Caco-2 (cell line): Measurements from ENCODE around the gene KDM2B. TPM values are rescaled to one million over a fixed set of nuclear protein-coding genes. Genes with fewer than 3 reads are reported as not detected.

Experiments
- BruUV-seq: library from RNA; stranded (reverse); fragments of 400-500 nt; replicated peaks from 2 replicates; lab custom pipeline; 2021; lab: Mats Ljungman, UMichigan
- CTCF ChIA-PET: fragments of 300-600 bp; sonication (Branson Sonifier 250); formaldehyde crosslinking; loops from one replicate; lab custom pipeline; 2022; ENCODE audit warnings: antibody characterized with exemption; lab: Charles Lee
- POLR2A ChIA-PET: fragments of 300-600 bp; sonication (Branson Sonifier 250); formaldehyde crosslinking; loops from one replicate; lab custom pipeline; 2022; ENCODE audit warnings: antibody characterized with exemption; lab: Charles Lee
- DNase-seq, 2 experiments: peaks; one replicate each; pipeline versions ENCODE4 v3.0.0 to v3.0.0-alpha.2; 2020 to 2022
- H3K27me3 ChIP-seq: replicated peaks from 2 replicates; pipeline ENCODE4 v1.6.0; 2011; ENCODE audit warnings: low read length; ENCODE audit not compliant: control insufficient read depth, insufficient read depth
- H3K36me3 ChIP-seq: 2 replicates; pipeline ENCODE4 v1.5.1; 2011; ENCODE audit warnings: low read length; ENCODE audit not compliant: control insufficient read depth, insufficient read depth
- H3K4me1 ChIP-seq: fragments of 250-450 bp; sonication (Bioruptor Pico); 2 replicates; pipeline ENCODE4 v1.5.1; 2020; ENCODE audit warnings: mild to moderate bottlenecking
- H3K4me3 ChIP-seq: 2 replicates; pipeline ENCODE4 v1.5.1; 2011; ENCODE audit warnings: low read depth, mild to moderate bottlenecking, control low read depth, low read length
- H3K9me3 ChIP-seq: fragments of 250-450 bp; sonication (Bioruptor Pico); 2 replicates; pipeline ENCODE4 v1.5.1; 2020; ENCODE audit warnings: mild to moderate bottlenecking, moderate library complexity
- H3K27ac Mint-ChIP-seq: one replicate; pipeline ENCODE4 v1.8.0; 2022; ENCODE audit warnings: mixed read lengths; ENCODE audit not compliant: unreplicated experiment
- H3K27me3 Mint-ChIP-seq: one replicate; pipeline ENCODE4 v1.8.0; 2022; ENCODE audit warnings: mixed read lengths; ENCODE audit not compliant: insufficient read depth, unreplicated experiment
- H3K36me3 Mint-ChIP-seq: one replicate; pipeline ENCODE4 v1.8.0; 2022; ENCODE audit warnings: mild to moderate bottlenecking, mixed read lengths; ENCODE audit not compliant: insufficient read depth, unreplicated experiment
- H3K4me1 Mint-ChIP-seq: one replicate; pipeline ENCODE4 v1.8.0; 2022; ENCODE audit warnings: low read depth, mixed read lengths; ENCODE audit not compliant: unreplicated experiment
- H3K4me3 Mint-ChIP-seq: one replicate; pipeline ENCODE4 v1.8.0; 2022; ENCODE audit warnings: mild to moderate bottlenecking, moderate library complexity, mixed read lengths; ENCODE audit not compliant: unreplicated experiment
- H3K9me3 Mint-ChIP-seq: one replicate; pipeline ENCODE4 v1.8.0; 2022; ENCODE audit warnings: mixed read lengths; ENCODE audit not compliant: unreplicated experiment
- intact Hi-C: fragments of 100-400 bp; cut with micrococcal nuclease; formaldehyde crosslinking; loops from one replicate; pipeline ENCODE4 v1.10.0; 2022; ENCODE audit not compliant: unreplicated experiment
- total RNA-seq: library from RNA; stranded (reverse); gene quantifications from 2 replicates; pipeline ENCODE4 v1.2.3, GENCODE V29; 2022
- TF ChIP-seq, protein P1 (sequence below), 2 experiments: fragments of 200-600 bp in 1 of 2; IDR thresholded peaks; 1 replicate in 1 of 2; 2 replicates in 1 of 2; pipeline versions ENCODE4 v1.5.1 to v1.8.0; 2011 to 2022; ENCODE audit warnings: antibody characterized with exemption in 1 of 2, control low read depth in 1 of 2, inconsistent platforms in 1 of 2, low read depth in 1 of 2, low read length in 1 of 2, mild to moderate bottlenecking in 1 of 2, moderate library complexity in 1 of 2; ENCODE audit not compliant: insufficient read depth in 1 of 2, severe bottlenecking in 1 of 2, unreplicated experiment in 1 of 2

KDM2B gene
- total RNA-seq, 1 experiment from 2014 or later, result 48.4 TPM

DNA sequence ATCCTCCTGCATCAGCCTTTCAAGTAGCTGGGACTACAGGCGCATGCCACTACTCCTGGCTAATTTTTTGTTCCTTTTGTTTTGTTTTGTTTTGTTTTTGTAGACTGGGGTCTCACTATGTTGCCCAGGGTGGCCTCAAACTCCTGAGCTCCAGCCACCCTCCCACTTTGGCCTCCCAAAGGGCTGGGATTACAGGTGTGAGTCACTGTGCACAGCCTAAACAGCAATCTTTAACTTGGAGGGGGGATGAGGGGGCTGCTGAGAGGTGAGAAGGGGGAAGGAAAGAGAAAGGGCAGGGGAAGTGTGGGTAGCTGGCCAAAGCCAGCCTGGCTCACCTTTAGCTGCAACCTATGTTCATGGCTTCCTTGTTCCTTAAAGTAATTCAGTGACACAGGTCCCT, 77.4 kb downstream of the KDM2B start:
- ChIA-PET POLR2A (no interaction called here), CTCF (interaction anchor here (0.7 to 1.2 kb wide), 3 partner anchors 49 to 166 kb away, joined by 3 to 4 read pairs (median 3); partner anchors contain the start of gene MORN3)
- H3K4me3 ChIP-seq, result no peak overlapping the region
- intact Hi-C loops, result loop anchor here (5.0 kb wide), 1 partner anchor 34 kb away; no protein-coding TSS in a partner anchor
- H3K4me1 ChIP-seq, result no peaks in the 10 kb centered on the region
- H3K36me3 ChIP-seq, result no peaks in the 10 kb centered on the region
- no peaks in the 10 kb centered on the region for H3K27me3 ChIP-seq
- no peak overlapping the region for H3K27ac Mint-ChIP-seq
- DNase-seq, result no peak
- no peaks in the 10 kb centered on the region for H3K9me3 ChIP-seq
- no peaks in the 10 kb centered on the region for H3K9me3 Mint-ChIP-seq
- H3K4me1 Mint-ChIP-seq, result no peaks in the 10 kb centered on the region
- TF ChIP-seq, protein P1, sequence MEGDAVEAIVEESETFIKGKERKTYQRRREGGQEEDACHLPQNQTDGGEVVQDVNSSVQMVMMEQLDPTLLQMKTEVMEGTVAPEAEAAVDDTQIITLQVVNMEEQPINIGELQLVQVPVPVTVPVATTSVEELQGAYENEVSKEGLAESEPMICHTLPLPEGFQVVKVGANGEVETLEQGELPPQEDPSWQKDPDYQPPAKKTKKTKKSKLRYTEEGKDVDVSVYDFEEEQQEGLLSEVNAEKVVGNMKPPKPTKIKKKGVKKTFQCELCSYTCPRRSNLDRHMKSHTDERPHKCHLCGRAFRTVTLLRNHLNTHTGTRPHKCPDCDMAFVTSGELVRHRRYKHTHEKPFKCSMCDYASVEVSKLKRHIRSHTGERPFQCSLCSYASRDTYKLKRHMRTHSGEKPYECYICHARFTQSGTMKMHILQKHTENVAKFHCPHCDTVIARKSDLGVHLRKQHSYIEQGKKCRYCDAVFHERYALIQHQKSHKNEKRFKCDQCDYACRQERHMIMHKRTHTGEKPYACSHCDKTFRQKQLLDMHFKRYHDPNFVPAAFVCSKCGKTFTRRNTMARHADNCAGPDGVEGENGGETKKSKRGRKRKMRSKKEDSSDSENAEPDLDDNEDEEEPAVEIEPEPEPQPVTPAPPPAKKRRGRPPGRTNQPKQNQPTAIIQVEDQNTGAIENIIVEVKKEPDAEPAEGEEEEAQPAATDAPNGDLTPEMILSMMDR (IDR thresholded peaks at IDR 0.05; ENCODE audit: insufficient read depth in 1 of 2, low read depth in 1 of 2, low read length in 1 of 2, severe bottlenecking in 1 of 2, unreplicated experiment in 1 of 2), result no peak
- H3K27me3 Mint-ChIP-seq, result no peaks in the 10 kb centered on the region
- H3K36me3 Mint-ChIP-seq, result peaks cover 28% of the 10 kb centered on the region
- BruUV-seq, result no TSS peak
- H3K4me3 Mint-ChIP-seq, result no peak overlapping the region

DNA sequence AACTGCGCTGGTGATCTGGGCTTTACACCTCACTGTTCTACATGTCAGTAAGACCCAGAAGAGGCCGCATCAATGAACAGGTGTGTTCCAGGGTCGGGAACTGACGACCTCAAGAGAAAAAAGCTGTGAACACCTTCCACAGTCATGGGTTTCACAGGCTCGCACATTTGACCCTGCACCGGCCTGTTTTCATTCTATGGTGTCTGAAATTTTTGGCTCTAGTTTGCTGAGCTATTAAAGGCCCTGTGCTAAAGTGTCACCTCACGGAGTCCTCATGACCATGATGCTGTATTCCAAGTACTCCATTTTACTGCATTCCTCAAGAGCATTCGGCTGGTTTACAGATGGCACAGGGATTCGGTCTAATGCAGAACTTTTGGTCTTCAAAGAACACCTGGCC, 78.9 kb downstream of the KDM2B start:
- ChIA-PET POLR2A (no interaction called here), CTCF (no interaction called here)
- BruUV-seq, result no TSS peak
- no peaks in the 10 kb centered on the region for H3K27me3 Mint-ChIP-seq
- no peak overlapping the region for H3K4me3 ChIP-seq
- no peaks in the 10 kb centered on the region for H3K9me3 ChIP-seq
- no peak overlapping the region for H3K4me3 Mint-ChIP-seq
- peaks cover 33% of the 10 kb centered on the region for H3K36me3 Mint-ChIP-seq
- H3K9me3 Mint-ChIP-seq, result no peaks in the 10 kb centered on the region
- no peaks in the 10 kb centered on the region for H3K4me1 ChIP-seq
- no peak for DNase-seq
- H3K27me3 ChIP-seq, result no peaks in the 10 kb centered on the region
- TF ChIP-seq, protein P1 (IDR thresholded peaks at IDR 0.05; ENCODE audit: insufficient read depth in 1 of 2, low read depth in 1 of 2, low read length in 1 of 2, severe bottlenecking in 1 of 2, unreplicated experiment in 1 of 2), result no peak
- H3K36me3 ChIP-seq, result no peaks in the 10 kb centered on the region
- H3K27ac Mint-ChIP-seq, result no peak overlapping the region
- intact Hi-C loops, result loop anchor here (5.0 kb wide), 1 partner anchor 35 kb away; no protein-coding TSS in a partner anchor
- H3K4me1 Mint-ChIP-seq, result no peaks in the 10 kb centered on the region

DNA sequence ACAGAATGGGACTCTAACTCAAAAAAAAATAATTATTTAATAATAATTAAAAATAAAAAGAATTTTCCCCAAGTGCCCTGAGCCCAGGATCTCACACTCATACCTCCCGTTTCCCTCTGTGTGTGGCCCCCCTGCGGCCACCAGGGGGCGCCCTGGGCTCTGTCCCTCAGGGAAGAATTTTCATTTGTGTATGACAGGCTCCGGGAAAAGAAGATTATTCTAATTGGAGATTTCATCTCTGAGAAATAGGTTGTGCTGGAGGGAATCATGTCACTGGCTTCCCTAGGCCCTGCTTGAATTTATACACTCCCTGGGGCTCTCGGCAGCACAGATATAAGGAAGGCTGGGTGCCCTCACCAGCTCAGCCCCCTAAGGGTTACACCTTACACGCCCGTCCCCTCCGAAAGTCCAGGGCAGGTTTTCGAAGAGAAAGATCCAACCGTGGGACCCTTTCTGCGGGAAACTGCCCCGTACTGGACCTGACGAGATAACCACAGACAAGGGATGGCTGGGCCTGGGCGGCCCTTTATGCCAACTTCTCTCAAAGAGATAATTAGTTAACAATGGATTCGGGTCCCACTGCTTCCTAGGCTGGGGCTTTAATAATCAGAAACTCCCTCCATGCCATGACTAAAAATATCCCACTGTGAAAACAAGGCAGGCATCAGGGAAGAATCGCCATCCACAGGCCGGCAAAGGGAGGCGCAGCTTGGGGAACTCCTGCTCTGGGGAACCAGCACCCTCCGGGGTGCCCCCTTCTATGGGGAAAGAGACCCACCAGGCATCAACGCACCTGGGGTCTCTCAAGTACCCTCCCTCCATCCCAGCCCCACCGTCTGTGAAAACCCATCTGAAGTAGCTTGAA, 80.7 kb downstream of the KDM2B start:
- Mint-ChIP-seq H3K27ac (no peak overlapping the region), H3K4me3 (no peak overlapping the region), H3K4me1 (no peaks in the 10 kb centered on the region), H3K9me3 (no peaks in the 10 kb centered on the region), H3K36me3 (peaks cover 25% of the 10 kb centered on the region), H3K27me3 (no peaks in the 10 kb centered on the region)
- Histone ChIP-seq H3K4me1 (no peaks in the 10 kb centered on the region), H3K27me3 (no peaks in the 10 kb centered on the region), H3K4me3 (no peak overlapping the region), H3K36me3 (no peaks in the 10 kb centered on the region; the same call in 1 of the 2 replicates), H3K9me3 (no peaks in the 10 kb centered on the region)
- peak; percentile 61 to 80 for DNase-seq
- no TSS peak for BruUV-seq
- intact Hi-C loops, result loop anchor here (1.0 to 5.0 kb wide), 3 partner anchors 37 to 182 kb away; partner anchors contain the start of gene ORAI1
- CTCF ChIA-PET, result interaction anchor here (0.7 to 1.3 kb wide), 2 partner anchors 37 to 168 kb away, joined by 3 to 4 read pairs; no protein-coding TSS in a partner anchor
- POLR2A ChIA-PET, result no interaction called here
- TF ChIP-seq, protein P1 (IDR thresholded peaks at IDR 0.05; ENCODE audit: insufficient read depth in 1 of 2, low read depth in 1 of 2, low read length in 1 of 2, severe bottlenecking in 1 of 2, unreplicated experiment in 1 of 2), result peak; percentile 97
